ENCODE data around the gene ABCC8. TPM values are rescaled to one million over a fixed set of nuclear protein-coding genes. Genes with fewer than 3 reads are reported as not detected.

Gene ABCC8
- total and polyA plus RNA-seq, 10 of the 15 experiments (the other 5 are each of a cell fraction or from before 2014, with no cell fraction given): not detected

DNA sequence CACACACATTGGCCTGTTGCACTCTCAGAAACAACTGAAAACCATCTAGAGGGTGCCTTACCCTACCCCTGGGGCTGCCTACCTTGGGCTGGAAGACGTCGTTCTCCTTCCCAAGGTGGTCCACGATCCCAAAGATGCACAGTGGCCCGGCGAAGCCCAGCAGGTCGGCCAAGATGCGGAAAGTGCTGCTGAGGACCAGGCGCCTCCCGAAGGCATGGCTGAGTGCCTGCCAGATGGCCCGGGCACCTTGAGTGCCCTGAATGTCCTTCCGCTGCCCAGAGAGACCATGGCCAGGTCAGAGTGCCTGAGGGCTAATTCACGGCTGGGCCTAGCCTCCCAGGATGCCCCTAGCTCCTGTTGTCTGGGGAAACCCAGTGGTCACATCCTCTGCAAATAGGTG is 16.2 kb downstream of the ABCC8 start:
- ATAC-seq (no peak), FAIRE-seq (no peak), DNase-seq (ENCODE audit: low read depth, low spot score) (no peak)
- RAD21 ChIA-PET (ENCODE audit: unreplicated experiment): no interaction called here
- no peak for TF ChIP-seq STAT3 (IDR thresholded peaks at IDR 0.05; ENCODE audit: low read depth, low read length)
- TF ChIP-seq NBN (IDR thresholded peaks at IDR 0.05): no peak
- H3K4me3 ChIP-seq: no peak overlapping the region
- in situ Hi-C loops (cut with MboI) (no loop called here), intact Hi-C loops (cut with micrococcal nuclease; ENCODE audit: unreplicated experiment) (no loop called here)
- BruUV-seq (replicated peaks): no TSS peak
- CTCF ChIA-PET: no interaction called here
- peaks cover 2% of the 10 kb centered on the region in 2 experiments; a peak in 2 of 4 replicates for H3K27me3 ChIP-seq (replicated peaks in 1 of 2; ENCODE audit: control insufficient read depth in 2 of 2, insufficient read depth in 2 of 2, low read length in 1 of 2)
- H2AFZ ChIP-seq (ENCODE audit: control insufficient read depth, low read depth, low read length): no peak overlapping the region
- H3K36me3 ChIP-seq (ENCODE audit: control insufficient read depth in 2 of 2, insufficient read depth in 2 of 2, low read length in 1 of 2): no peaks in the 10 kb centered on the region
- no peaks in the 10 kb centered on the region for H3K4me1 ChIP-seq (ENCODE audit: control insufficient read depth, insufficient read depth, low read length)
- H3K9ac ChIP-seq (ENCODE audit: control insufficient read depth, insufficient read depth, low read length): no peak overlapping the region
- no peaks in the 10 kb centered on the region for H4K20me1 ChIP-seq (ENCODE audit: control insufficient read depth, insufficient read depth)
- no peaks in the 10 kb centered on the region for H3K9me3 ChIP-seq (replicated peaks; ENCODE audit: control insufficient read depth, insufficient read depth, low read length)
- H3K27ac ChIP-seq (ENCODE audit: control insufficient read depth, insufficient read depth): no peak overlapping the region
- POLR2A ChIA-PET: no interaction called here
- WGBS (ENCODE audit: insufficient coverage, insufficient replicate concordance, low lambda C conversion rate, missing lambda C conversion rate): 42% methylated on average over 12 of the region's 12 CpGs
- SMC1A ChIA-PET (ENCODE audit: uncharacterized antibody, unreplicated experiment): no interaction called here
- H3K79me2 ChIP-seq (ENCODE audit: control insufficient read depth, insufficient read depth, low read length): no peaks in the 10 kb centered on the region
- H3K4me2 ChIP-seq (ENCODE audit: control insufficient read depth, insufficient read depth): no peak overlapping the region

DNA sequence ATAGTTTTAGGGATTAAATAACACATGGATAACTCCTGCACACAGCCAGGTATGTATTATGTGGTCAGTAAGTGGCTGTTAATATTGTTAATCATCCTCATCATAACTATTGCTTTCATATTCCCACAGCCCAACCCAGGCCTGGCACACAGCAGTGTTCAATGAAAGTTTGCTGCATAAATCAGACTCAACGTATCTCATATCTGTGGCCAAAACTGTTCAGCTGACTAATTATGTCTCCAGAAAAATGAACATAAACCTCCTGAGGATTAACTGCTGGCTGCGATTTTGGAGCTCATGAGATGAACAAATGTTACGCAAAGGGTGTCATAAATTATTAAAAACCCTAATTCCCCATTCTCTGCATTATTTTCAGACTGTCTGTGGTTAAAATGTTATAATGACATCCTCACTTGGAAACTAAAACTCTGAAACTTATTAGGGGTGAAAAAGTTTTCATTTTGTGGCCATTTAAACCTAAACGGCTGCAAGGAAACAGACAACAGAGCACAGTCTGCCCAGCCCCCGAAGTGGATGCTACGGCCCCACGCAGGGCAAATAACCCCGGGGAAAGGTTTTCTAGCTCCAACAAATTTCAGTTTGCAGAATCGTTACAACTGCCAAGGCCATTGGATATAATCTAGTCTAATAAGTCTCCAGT is 17.3 kb downstream of the ABCC8 start:
- H3K36me3 ChIP-seq (ENCODE audit: control insufficient read depth in 2 of 2, insufficient read depth in 2 of 2, low read length in 1 of 2): no peaks in the 10 kb centered on the region
- DNase-seq (ENCODE audit: low read depth, low spot score) (no peak), ATAC-seq (no peak), FAIRE-seq (no peak)
- H3K27ac ChIP-seq (ENCODE audit: control insufficient read depth, insufficient read depth): no peak overlapping the region
- no peak overlapping the region for H2AFZ ChIP-seq (ENCODE audit: control insufficient read depth, low read depth, low read length)
- RAD21 ChIA-PET (ENCODE audit: unreplicated experiment): no interaction called here
- 24% methylated on average over 9 of the region's 9 CpGs for WGBS (ENCODE audit: insufficient coverage, insufficient replicate concordance, low lambda C conversion rate, missing lambda C conversion rate)
- in situ Hi-C loops (cut with MboI): no loop called here
- no peak overlapping the region for H3K4me3 ChIP-seq
- POLR2A ChIA-PET: no interaction called here
- peaks cover 2% of the 10 kb centered on the region in 2 experiments; a peak in 2 of 4 replicates for H3K27me3 ChIP-seq (replicated peaks in 1 of 2; ENCODE audit: control insufficient read depth in 2 of 2, insufficient read depth in 2 of 2, low read length in 1 of 2)
- BruUV-seq (replicated peaks): no TSS peak
- SMC1A ChIA-PET (ENCODE audit: uncharacterized antibody, unreplicated experiment): no interaction called here
- H3K4me1 ChIP-seq (ENCODE audit: control insufficient read depth, insufficient read depth, low read length): no peaks in the 10 kb centered on the region
- no peaks in the 10 kb centered on the region for H4K20me1 ChIP-seq (ENCODE audit: control insufficient read depth, insufficient read depth)
- no peaks in the 10 kb centered on the region for H3K79me2 ChIP-seq (ENCODE audit: control insufficient read depth, insufficient read depth, low read length)
- intact Hi-C loops (cut with micrococcal nuclease; ENCODE audit: unreplicated experiment): no loop called here
- H3K4me2 ChIP-seq (ENCODE audit: control insufficient read depth, insufficient read depth): no peak overlapping the region
- no peak overlapping the region for H3K9ac ChIP-seq (ENCODE audit: control insufficient read depth, insufficient read depth, low read length)
- CTCF ChIA-PET: interaction anchor here (0.6 kb wide), 1 partner anchor 1630 kb away, joined by 3 read pairs; no protein-coding TSS in a partner anchor
- no peaks in the 10 kb centered on the region for H3K9me3 ChIP-seq (replicated peaks; ENCODE audit: control insufficient read depth, insufficient read depth, low read length)
- TF ChIP-seq RFX5 (IDR thresholded peaks at IDR 0.05; ENCODE audit: low read depth, low read length) (no peak), TCF12 (IDR thresholded peaks at IDR 0.05; ENCODE audit: low read depth, low read length) (no peak), ESRRA (IDR thresholded peaks at IDR 0.05; ENCODE audit: low read length) (no peak), ZNF622 (IDR thresholded peaks at IDR 0.05) (no peak), ATF7 (IDR thresholded peaks at IDR 0.05; ENCODE audit: low read depth) (no peak), NFYB (IDR thresholded peaks at IDR 0.05; ENCODE audit: insufficient read depth, low read depth, low read length) (no peak), MYC (IDR thresholded peaks at IDR 0.05; ENCODE audit: insufficient read depth, insufficient read length, insufficient replicate concordance, low read length, severe bottlenecking) (no peak), MTA3 (IDR thresholded peaks at IDR 0.05; ENCODE audit: borderline replicate concordance, low read length) (no peak), BRCA1 (IDR thresholded peaks at IDR 0.05; ENCODE audit: low read depth, low read length) (no peak)
- TF ChIP-seq, protein P1, sequence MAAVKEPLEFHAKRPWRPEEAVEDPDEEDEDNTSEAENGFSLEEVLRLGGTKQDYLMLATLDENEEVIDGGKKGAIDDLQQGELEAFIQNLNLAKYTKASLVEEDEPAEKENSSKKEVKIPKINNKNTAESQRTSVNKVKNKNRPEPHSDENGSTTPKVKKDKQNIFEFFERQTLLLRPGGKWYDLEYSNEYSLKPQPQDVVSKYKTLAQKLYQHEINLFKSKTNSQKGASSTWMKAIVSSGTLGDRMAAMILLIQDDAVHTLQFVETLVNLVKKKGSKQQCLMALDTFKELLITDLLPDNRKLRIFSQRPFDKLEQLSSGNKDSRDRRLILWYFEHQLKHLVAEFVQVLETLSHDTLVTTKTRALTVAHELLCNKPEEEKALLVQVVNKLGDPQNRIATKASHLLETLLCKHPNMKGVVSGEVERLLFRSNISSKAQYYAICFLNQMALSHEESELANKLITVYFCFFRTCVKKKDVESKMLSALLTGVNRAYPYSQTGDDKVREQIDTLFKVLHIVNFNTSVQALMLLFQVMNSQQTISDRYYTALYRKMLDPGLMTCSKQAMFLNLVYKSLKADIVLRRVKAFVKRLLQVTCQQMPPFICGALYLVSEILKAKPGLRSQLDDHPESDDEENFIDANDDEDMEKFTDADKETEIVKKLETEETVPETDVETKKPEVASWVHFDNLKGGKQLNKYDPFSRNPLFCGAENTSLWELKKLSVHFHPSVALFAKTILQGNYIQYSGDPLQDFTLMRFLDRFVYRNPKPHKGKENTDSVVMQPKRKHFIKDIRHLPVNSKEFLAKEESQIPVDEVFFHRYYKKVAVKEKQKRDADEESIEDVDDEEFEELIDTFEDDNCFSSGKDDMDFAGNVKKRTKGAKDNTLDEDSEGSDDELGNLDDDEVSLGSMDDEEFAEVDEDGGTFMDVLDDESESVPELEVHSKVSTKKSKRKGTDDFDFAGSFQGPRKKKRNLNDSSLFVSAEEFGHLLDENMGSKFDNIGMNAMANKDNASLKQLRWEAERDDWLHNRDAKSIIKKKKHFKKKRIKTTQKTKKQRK (IDR thresholded peaks at IDR 0.05; ENCODE audit: low read depth, low read length): no peak
- TF ChIP-seq, protein P2, sequence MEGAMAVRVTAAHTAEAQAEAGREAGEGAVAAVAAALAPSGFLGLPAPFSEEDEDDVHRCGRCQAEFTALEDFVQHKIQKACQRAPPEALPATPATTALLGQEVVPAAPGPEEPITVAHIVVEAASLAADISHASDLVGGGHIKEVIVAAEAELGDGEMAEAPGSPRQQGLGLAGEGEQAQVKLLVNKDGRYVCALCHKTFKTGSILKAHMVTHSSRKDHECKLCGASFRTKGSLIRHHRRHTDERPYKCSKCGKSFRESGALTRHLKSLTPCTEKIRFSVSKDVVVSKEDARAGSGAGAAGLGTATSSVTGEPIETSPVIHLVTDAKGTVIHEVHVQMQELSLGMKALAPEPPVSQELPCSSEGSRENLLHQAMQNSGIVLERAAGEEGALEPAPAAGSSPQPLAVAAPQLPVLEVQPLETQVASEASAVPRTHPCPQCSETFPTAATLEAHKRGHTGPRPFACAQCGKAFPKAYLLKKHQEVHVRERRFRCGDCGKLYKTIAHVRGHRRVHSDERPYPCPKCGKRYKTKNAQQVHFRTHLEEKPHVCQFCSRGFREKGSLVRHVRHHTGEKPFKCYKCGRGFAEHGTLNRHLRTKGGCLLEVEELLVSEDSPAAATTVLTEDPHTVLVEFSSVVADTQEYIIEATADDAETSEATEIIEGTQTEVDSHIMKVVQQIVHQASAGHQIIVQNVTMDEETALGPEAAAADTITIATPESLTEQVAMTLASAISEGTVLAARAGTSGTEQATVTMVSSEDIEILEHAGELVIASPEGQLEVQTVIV (IDR thresholded peaks at IDR 0.05; ENCODE audit: borderline replicate concordance, partially characterized antibody): no peak
